Endothelial cell of umbilical vein (primary cell): Measurements from ENCODE around the gene SLC25A3. TPM values are rescaled to one million over a fixed set of nuclear protein-coding genes. Genes with fewer than 3 reads are reported as not detected.

Experiments used
- BruUV-seq: library from RNA; stranded (reverse); fragments of 400-500 nt; replicated peaks from 2 replicates; lab custom pipeline; 2021; lab: Mats Ljungman, UMichigan
- CTCF ChIA-PET: fragments of 300-600, 350-600 bp; sonication (Branson Sonifier 250); formaldehyde crosslinking; loops from one replicate; lab custom pipeline; 2021; ENCODE audit warnings: antibody characterized with exemption, inconsistent platforms; lab: Charles Lee
- POLR2A ChIA-PET: fragments of 300-600, 350-600 bp; sonication (Branson Sonifier 250); formaldehyde crosslinking; loops from one replicate; lab custom pipeline; 2021; ENCODE audit warnings: antibody characterized with exemption, inconsistent platforms; lab: Charles Lee
- DNase-seq: peaks from one replicate; pipeline ENCODE4 v3.0.0-alpha.2; 2011; ENCODE audit warnings: low read depth, low spot score
- FAIRE-seq: peaks from 2 replicates; lab custom pipeline; 2011; peaks lifted over from hg19 to GRCh38; lab: Jason Lieb, UNC
- H2AFZ ChIP-seq: 2 replicates; pipeline ENCODE4 v1.6.0; 2012; ENCODE audit warnings: low read depth, low read length, control low read depth, inconsistent platforms
- H3K27ac ChIP-seq: 2 replicates; pipeline ENCODE4 v1.5.1; 2011; ENCODE audit warnings: low read depth, mild to moderate bottlenecking, control low read depth, low read length, moderate library complexity; ENCODE audit not compliant: insufficient read depth
- H3K27me3 ChIP-seq, 2 experiments: 2 replicates each; pipeline versions ENCODE4 v1.6.0 to v1.6.1; 2011; ENCODE audit warnings: low read length in 2 of 2, mixed read lengths in 1 of 2; ENCODE audit not compliant: control insufficient read depth in 2 of 2, insufficient read depth in 2 of 2
- H3K36me3 ChIP-seq, 2 experiments: 2 replicates in 1 of 2; 3 replicates in 1 of 2; pipeline ENCODE4 v1.5.1; 2011; ENCODE audit warnings: low read length in 2 of 2, mild to moderate bottlenecking in 1 of 2, moderate library complexity in 1 of 2; ENCODE audit not compliant: control insufficient read depth in 2 of 2, insufficient read depth in 2 of 2; ENCODE audit errors: extremely low read depth in 1 of 2
- H3K4me1 ChIP-seq: 3 replicates; pipeline ENCODE4 v1.5.1; 2011; ENCODE audit warnings: mild to moderate bottlenecking, low read length; ENCODE audit not compliant: control insufficient read depth, insufficient read depth; ENCODE audit errors: extremely low read depth
- H3K4me2 ChIP-seq: 2 replicates; pipeline ENCODE4 v1.6.1; 2011; ENCODE audit warnings: low read length, control low read depth, mixed read lengths; ENCODE audit not compliant: insufficient read depth
- H3K4me3 ChIP-seq, 3 experiments: fragments of 200-600 bp in 1 of 3; sonication (generic), shearing (Covaris generic) in 1 of 3; replicated peaks in 1 of 3; 2 replicates each; pipeline ENCODE4 v1.5.1; 2011 to 2016; ENCODE audit warnings: control low read depth in 3 of 3, low read length in 3 of 3, mild to moderate bottlenecking in 2 of 3, inconsistent platforms in 1 of 3, low read depth in 1 of 3, moderate library complexity in 1 of 3; ENCODE audit not compliant: insufficient read depth in 1 of 3
- H3K79me2 ChIP-seq: 2 replicates; pipeline ENCODE4 v1.6.0; 2012; ENCODE audit warnings: low read length, inconsistent platforms; ENCODE audit not compliant: control insufficient read depth, insufficient read depth
- H3K9ac ChIP-seq: replicated peaks from 2 replicates; pipeline ENCODE3; 2011; ENCODE audit warnings: low read length, control low read depth; ENCODE audit not compliant: insufficient read depth; ENCODE audit errors: extremely low read depth
- H3K9me1 ChIP-seq: replicated peaks from 3 replicates; pipeline ENCODE4 v1.6.0; 2011; ENCODE audit warnings: mild to moderate bottlenecking, low read length; ENCODE audit not compliant: control insufficient read depth, insufficient read depth; ENCODE audit errors: extremely low read depth
- H3K9me3 ChIP-seq: replicated peaks from 2 replicates; pipeline ENCODE4 v1.5.1; 2012; ENCODE audit warnings: low read length, inconsistent platforms; ENCODE audit not compliant: control insufficient read depth, insufficient read depth
- H4K20me1 ChIP-seq: replicated peaks from 2 replicates; pipeline ENCODE3; 2011; ENCODE audit warnings: mild to moderate bottlenecking, low read length; ENCODE audit not compliant: control insufficient read depth, insufficient read depth; ENCODE audit errors: extremely low read depth
- CTCF ChIP-seq, 2 donors: IDR thresholded peaks; 1 replicate in 1 of 2; 2 replicates in 1 of 2; pipeline ENCODE4 v1.5.1; 2011; ENCODE audit warnings: low read length in 2 of 2, mild to moderate bottlenecking in 2 of 2, moderate library complexity in 2 of 2, control low read depth in 1 of 2, inconsistent platforms in 1 of 2, low read depth in 1 of 2; ENCODE audit not compliant: insufficient read depth in 1 of 2; ENCODE audit errors: extremely low read depth in 1 of 2
- FOS ChIP-seq: IDR thresholded peaks from 2 replicates; pipeline ENCODE4 v1.6.1; 2011; ENCODE audit warnings: mild to moderate bottlenecking, low read length, moderate library complexity, borderline replicate concordance; ENCODE audit not compliant: insufficient read depth
- POLR2AphosphoS5 ChIP-seq: IDR thresholded peaks from 2 replicates; pipeline ENCODE4 v1.6.1; 2012; ENCODE audit warnings: low read depth, mild to moderate bottlenecking, control low read depth, low read length, moderate library complexity; ENCODE audit not compliant: insufficient read depth
- dilution Hi-C: fragments of 300-500 bp; cut with MboI; formaldehyde crosslinking; loops from one replicate; pipeline ENCODE4 v1.15.0; 2019; ENCODE audit warnings: low sequenced_read_pairs; ENCODE audit not compliant: extremely low pct_ligation_motif_present
- intact Hi-C: fragments of 100-400 bp; cut with micrococcal nuclease; formaldehyde crosslinking; loops from one replicate; pipeline ENCODE4 v1.10.0; 2022
- polyA plus RNA-seq, 4 experiments: library from polyadenylated mRNA; depleted of rRNA in 3 of 4; stranded (reverse) in 3 of 4; unstranded in 1 of 4; fragments of >200 nt; gene quantifications; 2 replicates each; pipeline versions ENCODE4 v1.2.1 to v1.2.3, GENCODE V29; 2011 to 2012; ENCODE audit warnings: missing spikeins in 1 of 4
- total RNA-seq: library from RNA; stranded (reverse); gene quantifications from 2 replicates; pipeline ENCODE4 v1.2.3, GENCODE V29; 2021

Gene SLC25A3
- total and polyA plus RNA-seq, 2 donors (not counting 3 experiments of a cell fraction or from before 2014, with no cell fraction given): 797 to 1,103 TPM

- no peaks in the 10 kb centered on the region for H3K4me1 ChIP-seq
- no peak overlapping the region for H3K4me3 ChIP-seq
- no peaks in the 10 kb centered on the region for H3K79me2 ChIP-seq
- FAIRE-seq: no peak
- H3K27me3 ChIP-seq: no peaks in the 10 kb centered on the region
- H3K36me3 ChIP-seq: no peaks in the 10 kb centered on the region
- intact Hi-C loops: no loop called here
- no peak overlapping the region for H3K27ac ChIP-seq
- dilution Hi-C loops: no loop called here
- no peaks in the 10 kb centered on the region for H4K20me1 ChIP-seq
- no peak for DNase-seq
- H2AFZ ChIP-seq: no peak overlapping the region
- ChIA-PET CTCF (interaction anchor here (0.8 kb wide), 1 partner anchor 8 kb away, joined by 4 read pairs; no protein-coding TSS in a partner anchor), POLR2A (no interaction called here)
- no peaks in the 10 kb centered on the region for H3K9me3 ChIP-seq
- no peak for TF ChIP-seq CTCF (IDR thresholded peaks at IDR 0.05; ENCODE audit: extremely low read depth in 1 of 2, insufficient read depth in 1 of 2, low read depth in 1 of 2, low read length in 2 of 2)
- H3K4me2 ChIP-seq: no peak overlapping the region
- H3K9me1 ChIP-seq: no peaks in the 10 kb centered on the region
- BruUV-seq: no TSS peak
- no peak overlapping the region for H3K9ac ChIP-seq
Observed at GRCh38 chr12:98579347-98579746, 14.1 kb upstream of the SLC25A3 start.

DNA sequence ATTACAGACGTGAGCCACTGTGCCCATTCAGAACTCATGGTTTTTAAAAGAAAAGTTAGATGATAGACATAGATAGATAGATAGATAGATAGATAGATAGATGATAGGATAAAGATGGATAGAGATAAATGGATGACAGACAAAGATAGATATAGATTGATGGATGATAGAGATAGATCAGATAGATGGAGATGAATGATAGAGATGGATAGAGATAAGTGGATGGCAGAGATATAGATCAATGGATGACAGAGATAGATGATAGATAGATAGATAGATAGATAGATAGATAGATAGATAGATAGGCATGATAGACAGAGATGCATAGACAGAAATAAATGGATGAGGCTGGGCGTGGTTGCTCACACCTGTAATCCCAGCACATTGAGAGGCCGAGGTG, 13.7 kb upstream of the SLC25A3 start:
- no peaks in the 10 kb centered on the region for H3K9me1 ChIP-seq

More for the DNA sequence above, 13.7 kb upstream of the SLC25A3 start:
- TF ChIP-seq POLR2AphosphoS5 (no peak), FOS (no peak)
- POLR2A ChIA-PET: no interaction called here
- intact Hi-C loops (no loop called here), dilution Hi-C loops (no loop called here)
- H3K79me2 ChIP-seq: no peaks in the 10 kb centered on the region
- no peaks in the 10 kb centered on the region for H4K20me1 ChIP-seq
- no peaks in the 10 kb centered on the region for H3K9me3 ChIP-seq
- no peak overlapping the region for H3K4me2 ChIP-seq
- DNase-seq (no peak), FAIRE-seq (no peak)
- no TSS peak for BruUV-seq
- no peaks in the 10 kb centered on the region for H3K36me3 ChIP-seq
- H3K9ac ChIP-seq: no peak overlapping the region
- H3K27ac ChIP-seq: no peak overlapping the region
- no peaks in the 10 kb centered on the region for H3K4me1 ChIP-seq
- H3K4me3 ChIP-seq: no peak overlapping the region
- H3K27me3 ChIP-seq: no peaks in the 10 kb centered on the region
- CTCF ChIA-PET: no interaction called here
- no peak overlapping the region for H2AFZ ChIP-seq
